Nephron (organoid): ENCODE measurements around the gene ZNF529.
"Not testable (repeated sequence)": the region's sequence is repeated elsewhere in the genome, so short reads cannot be mapped to it uniquely, and the experiment has no call there.

Experiments
- H3K27ac Mint-ChIP-seq, 3 experiments: 2 replicates each; pipeline ENCODE4 v1.8.0; 2020; ENCODE audit warnings: mixed read lengths in 3 of 3, mild to moderate bottlenecking in 2 of 3, moderate library complexity in 1 of 3
- H3K27me3 Mint-ChIP-seq: 2 replicates; pipeline ENCODE4 v1.8.0; 2021; ENCODE audit warnings: low read depth, mild to moderate bottlenecking, moderate library complexity, mixed read lengths
- H3K36me3 Mint-ChIP-seq: 2 replicates; pipeline ENCODE4 v1.8.0; 2020; ENCODE audit warnings: low read depth, mixed read lengths
- H3K4me1 Mint-ChIP-seq: 2 replicates; pipeline ENCODE4 v1.8.0; 2020; ENCODE audit warnings: mixed read lengths
- H3K4me3 Mint-ChIP-seq, 3 experiments: 2 replicates each; pipeline ENCODE4 v1.8.0; 2020; ENCODE audit warnings: mild to moderate bottlenecking in 3 of 3, mixed read lengths in 3 of 3, moderate library complexity in 2 of 3
- H3K9me3 Mint-ChIP-seq: 2 replicates; pipeline ENCODE4 v1.8.0; 2020; ENCODE audit warnings: mixed read lengths
- TF ChIP-seq, protein P1 (sequence below), 3 experiments: fragments of 200-600 bp; sonication (generic); IDR thresholded peaks; one replicate each; pipeline ENCODE4 v1.5.0; 2021; ENCODE audit warnings: antibody characterized with exemption in 3 of 3; ENCODE audit not compliant: unreplicated experiment in 3 of 3

Gene ZNF529

DNA sequence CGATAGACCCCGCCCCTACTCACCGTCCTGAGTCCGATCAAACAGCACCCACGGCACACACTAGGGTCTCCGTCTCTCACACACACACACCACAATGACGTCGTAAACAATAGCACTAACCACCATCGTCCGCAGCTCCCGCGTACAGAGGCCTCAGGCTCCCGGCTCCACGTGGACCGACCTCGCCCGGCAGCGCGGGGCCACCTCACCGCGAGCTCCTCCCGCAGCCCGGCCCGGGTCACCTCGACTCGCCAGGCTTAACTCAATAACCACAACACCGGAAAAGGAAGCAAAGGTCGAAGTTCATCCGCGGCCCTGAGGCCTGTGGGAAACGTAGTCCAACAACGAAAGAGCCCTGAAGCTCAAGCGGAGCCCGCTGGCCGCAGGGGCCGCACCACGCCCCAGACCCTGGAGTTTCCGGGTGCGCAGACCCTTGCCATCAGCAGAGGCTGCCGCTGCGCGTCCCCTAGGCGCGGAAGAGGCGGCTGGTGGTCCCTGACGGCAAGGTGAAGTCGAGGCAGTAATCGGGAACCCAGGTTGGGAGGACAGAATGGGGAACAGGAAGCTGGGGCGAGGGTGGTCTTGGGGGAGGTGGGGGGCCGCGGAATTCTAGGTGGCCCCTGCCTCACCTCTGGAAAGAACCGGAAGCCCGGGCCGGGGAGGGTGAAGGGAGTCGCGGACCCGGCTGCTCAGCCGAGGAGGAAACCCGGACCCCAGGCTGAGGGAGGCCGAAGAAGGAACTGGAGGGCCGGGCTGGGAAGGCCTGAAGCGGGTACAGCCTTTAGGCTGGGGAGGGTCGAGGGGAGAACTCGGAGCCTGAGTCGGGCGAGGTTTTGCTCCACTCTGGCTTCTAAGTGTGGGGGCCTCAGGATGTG, at the start of gene ZNF529:
Gene ZNF529 (minus strand): TSS at position 273 of the 875 bp plus-strand sequence. CDS start 946 bp downstream, outside the sequence.
- Mint-ChIP-seq H3K4me3 (peak within 1 kb of the TSS; percentile 87 to 94 (median 93)), H3K9me3 (peaks cover 42% of the 10 kb centered on the region), H3K27ac (peak within 1 kb of the TSS; percentile 73 to 92 (median 90)), H3K27me3 (no peaks in the 10 kb centered on the region), H3K4me1 (peaks cover 31% of the 10 kb centered on the region), H3K36me3 (peaks cover 92% of the 10 kb centered on the region)
- TF ChIP-seq, protein P1, sequence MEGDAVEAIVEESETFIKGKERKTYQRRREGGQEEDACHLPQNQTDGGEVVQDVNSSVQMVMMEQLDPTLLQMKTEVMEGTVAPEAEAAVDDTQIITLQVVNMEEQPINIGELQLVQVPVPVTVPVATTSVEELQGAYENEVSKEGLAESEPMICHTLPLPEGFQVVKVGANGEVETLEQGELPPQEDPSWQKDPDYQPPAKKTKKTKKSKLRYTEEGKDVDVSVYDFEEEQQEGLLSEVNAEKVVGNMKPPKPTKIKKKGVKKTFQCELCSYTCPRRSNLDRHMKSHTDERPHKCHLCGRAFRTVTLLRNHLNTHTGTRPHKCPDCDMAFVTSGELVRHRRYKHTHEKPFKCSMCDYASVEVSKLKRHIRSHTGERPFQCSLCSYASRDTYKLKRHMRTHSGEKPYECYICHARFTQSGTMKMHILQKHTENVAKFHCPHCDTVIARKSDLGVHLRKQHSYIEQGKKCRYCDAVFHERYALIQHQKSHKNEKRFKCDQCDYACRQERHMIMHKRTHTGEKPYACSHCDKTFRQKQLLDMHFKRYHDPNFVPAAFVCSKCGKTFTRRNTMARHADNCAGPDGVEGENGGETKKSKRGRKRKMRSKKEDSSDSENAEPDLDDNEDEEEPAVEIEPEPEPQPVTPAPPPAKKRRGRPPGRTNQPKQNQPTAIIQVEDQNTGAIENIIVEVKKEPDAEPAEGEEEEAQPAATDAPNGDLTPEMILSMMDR (IDR thresholded peaks at IDR 0.05; ENCODE audit: unreplicated experiment in 3 of 3) = no peak

DNA sequence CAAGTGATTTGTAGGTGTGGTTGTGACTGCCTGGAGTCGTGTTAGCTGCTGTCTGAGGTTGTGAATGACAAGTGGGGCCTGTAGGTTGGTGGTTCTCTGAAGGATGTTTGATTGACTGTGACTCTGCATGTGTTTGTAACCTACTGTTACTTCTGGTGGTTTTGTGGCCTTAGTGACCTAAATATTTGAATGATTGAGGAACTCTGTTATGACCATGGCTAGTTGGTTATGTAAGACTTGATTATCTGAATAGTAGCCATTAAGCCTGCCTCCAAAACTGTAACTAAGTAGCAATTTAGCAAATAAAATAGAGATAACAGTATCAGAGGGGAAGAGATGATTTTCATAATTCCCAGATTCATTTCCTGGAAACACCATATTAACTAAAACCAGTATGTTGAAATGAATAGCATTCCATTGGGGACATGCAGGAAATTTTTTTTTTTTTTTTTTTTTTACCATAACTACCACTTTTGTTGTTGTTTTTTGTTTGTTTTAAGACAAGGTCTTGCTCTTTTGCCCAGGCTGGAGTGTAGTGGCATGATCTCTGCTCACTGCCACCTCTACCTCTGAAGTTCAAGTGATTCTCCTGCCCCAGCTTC, 32.9 kb upstream of the ZNF529 start:
- Mint-ChIP-seq H3K27ac (peak overlapping the region; percentile 78 to 95 (median 87)), H3K4me3 (peak overlapping the region; percentile 92 to 98 (median 95)), H3K36me3 (peaks cover 65% of the 10 kb centered on the region), H3K27me3 (no peaks in the 10 kb centered on the region), H3K9me3 (peaks cover 33% of the 10 kb centered on the region), H3K4me1 (peaks cover 19% of the 10 kb centered on the region)
- TF ChIP-seq, protein P1 (IDR thresholded peaks at IDR 0.05; ENCODE audit: unreplicated experiment in 3 of 3) = no peak

DNA sequence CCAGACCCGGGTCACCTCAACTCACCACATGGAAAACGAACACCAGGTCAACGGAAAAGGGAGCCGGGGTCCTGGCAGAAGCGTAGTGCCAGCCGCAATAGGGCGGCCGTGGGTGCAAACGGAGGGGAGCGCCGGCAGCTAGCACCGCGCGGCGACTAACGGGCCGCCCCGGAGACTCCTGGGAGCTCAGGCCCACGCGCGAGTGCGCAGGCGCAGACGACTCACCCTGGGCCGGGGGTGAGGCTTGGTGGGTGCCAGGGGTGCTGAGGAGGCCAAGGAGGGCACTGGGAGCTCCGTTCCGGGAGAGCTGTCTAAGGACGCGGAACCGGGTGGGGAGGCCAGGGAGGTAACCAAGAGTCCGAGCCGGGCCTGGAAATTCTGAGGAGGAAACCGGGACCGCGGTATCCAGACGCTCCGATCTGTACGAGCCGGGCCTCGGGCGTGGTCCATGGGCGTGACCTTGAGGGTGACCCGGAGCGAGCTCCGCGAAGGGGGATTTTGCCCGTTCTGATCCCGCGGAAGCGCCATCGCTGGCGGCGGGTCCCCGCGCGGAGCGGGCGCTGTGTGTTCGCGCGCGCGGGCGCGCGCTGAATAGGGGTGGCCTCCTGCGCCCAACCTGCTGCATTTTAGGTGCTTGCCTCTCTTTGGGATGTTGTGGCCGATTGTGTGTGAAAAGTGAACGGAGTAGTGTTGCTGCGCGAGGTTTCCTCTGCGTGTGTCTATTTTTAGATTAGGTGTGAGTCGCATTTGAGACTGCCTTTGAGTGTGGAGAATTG, 32.2 kb upstream of the ZNF529 start, which contains the start of gene ZNF382:
Gene ZNF382 (plus strand): TSS at position 213 of the 776 bp plus-strand sequence. CDS start 4,602 bp downstream, outside the sequence.
- peak within 1 kb of the TSS; percentile 78 to 95 (median 87) for H3K27ac Mint-ChIP-seq
- peaks cover 37% of the 10 kb centered on the region for H3K9me3 Mint-ChIP-seq
- peaks cover 19% of the 10 kb centered on the region for H3K4me1 Mint-ChIP-seq
- TF ChIP-seq, protein P1 (IDR thresholded peaks at IDR 0.05; ENCODE audit: unreplicated experiment in 3 of 3) = no peak
- no peaks in the 10 kb centered on the region for H3K27me3 Mint-ChIP-seq
- peaks cover 64% of the 10 kb centered on the region for H3K36me3 Mint-ChIP-seq
- peak within 1 kb of the TSS; percentile 92 to 98 (median 95) for H3K4me3 Mint-ChIP-seq

DNA sequence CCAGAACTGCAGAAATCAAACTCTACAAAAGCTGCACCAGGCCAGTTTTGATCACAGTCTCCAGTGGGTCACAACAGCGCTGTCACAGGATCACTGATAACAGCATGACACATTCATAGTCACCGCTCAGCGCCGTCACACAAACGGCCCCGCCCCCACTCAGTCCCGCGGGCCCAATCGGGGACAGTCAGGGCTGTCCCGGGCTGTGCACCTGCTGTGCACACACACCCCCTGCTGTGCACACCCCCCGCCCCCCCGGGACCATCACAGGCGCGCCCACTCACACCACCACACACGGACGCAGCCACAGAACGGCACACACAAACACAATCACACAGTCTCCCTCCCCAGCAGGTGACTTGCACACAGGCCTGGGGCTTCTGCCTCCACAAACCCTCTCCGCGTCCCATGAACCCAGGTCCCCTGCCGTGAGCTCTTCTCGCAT, 31.6 kb upstream of the ZNF529 start:
- H3K4me1 Mint-ChIP-seq = peaks cover 19% of the 10 kb centered on the region
- peaks cover 58% of the 10 kb centered on the region for H3K36me3 Mint-ChIP-seq
- H3K4me3 Mint-ChIP-seq = peak overlapping the region; percentile 92 to 98 (median 95)
- peak overlapping the region; percentile 78 to 92 (median 87) for H3K27ac Mint-ChIP-seq
- TF ChIP-seq, protein P1 (IDR thresholded peaks at IDR 0.05; ENCODE audit: unreplicated experiment in 3 of 3) = no peak
- H3K9me3 Mint-ChIP-seq = peaks cover 34% of the 10 kb centered on the region
- no peaks in the 10 kb centered on the region for H3K27me3 Mint-ChIP-seq

DNA sequence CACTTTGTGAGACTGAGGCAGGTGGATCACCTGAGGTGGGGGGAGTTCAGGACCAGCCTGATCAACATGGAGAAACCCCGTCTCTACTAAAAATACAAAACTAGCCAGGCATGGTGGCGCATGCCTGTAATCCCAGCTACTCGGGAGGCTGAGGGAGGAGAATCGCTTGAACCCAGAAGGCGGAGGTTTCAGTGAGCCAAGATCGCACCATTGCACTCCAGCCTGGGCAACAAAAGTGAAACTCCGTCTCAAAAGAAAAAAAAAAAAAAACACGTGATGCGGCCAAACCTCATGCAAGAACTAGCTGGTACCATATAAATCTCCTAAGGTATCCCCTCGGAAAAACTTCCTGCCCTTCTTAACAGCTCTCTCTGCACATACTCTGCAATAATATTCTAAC, 29.6 kb upstream of the ZNF529 start:
- Mint-ChIP-seq H3K36me3 (peaks cover 45% of the 10 kb centered on the region), H3K4me1 (peaks cover 19% of the 10 kb centered on the region), H3K4me3 (peak overlapping the region in 1 of 3 experiments; percentile 95), H3K9me3 (peaks cover 23% of the 10 kb centered on the region)
- not testable (repeated sequence) for H3K27ac Mint-ChIP-seq, H3K27me3 Mint-ChIP-seq
